GM18858 (cell line): ENCODE results near the gene OR2T35.

Experiments used
- ATAC-seq: cut with Tn5 transposase; IDR thresholded peaks from one replicate; pipeline ENCODE4 v1.9.1; 2021; ENCODE audit not compliant: unreplicated experiment

Gene OR2T35

GRCh38 chr1:248627971-248628844 lies 16.9 kb downstream of the OR2T35 start:
- ATAC-seq = peak; percentile 94

DNA sequence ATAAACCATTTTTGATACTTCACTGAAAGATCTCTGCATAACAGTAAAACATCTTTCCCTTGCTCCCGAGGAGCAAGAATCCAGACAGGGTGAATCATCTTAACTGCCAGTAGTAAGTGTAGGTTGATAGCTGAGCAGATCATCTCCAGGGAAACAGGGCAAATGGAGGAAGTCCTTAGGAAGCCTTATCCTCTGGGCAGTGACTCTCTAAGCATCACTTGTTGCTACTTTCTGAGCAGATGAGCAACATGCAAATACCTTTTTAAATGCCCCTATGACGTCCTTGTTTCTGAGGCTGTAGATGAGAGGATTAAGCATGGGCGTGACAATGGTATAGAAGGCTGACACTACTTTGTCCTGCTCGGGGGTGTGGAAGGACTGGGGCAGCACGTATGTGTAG lies 19.1 kb downstream of the OR2T35 start:
- no peak for ATAC-seq

GRCh38 chr1:248625166-248625565 lies 19.9 kb downstream of the OR2T35 start:
- ATAC-seq = no peak

- peak; percentile 96 for ATAC-seq
Observed at GRCh38 chr1:248622570-248623001, 22.5 kb downstream of the OR2T35 start.

DNA sequence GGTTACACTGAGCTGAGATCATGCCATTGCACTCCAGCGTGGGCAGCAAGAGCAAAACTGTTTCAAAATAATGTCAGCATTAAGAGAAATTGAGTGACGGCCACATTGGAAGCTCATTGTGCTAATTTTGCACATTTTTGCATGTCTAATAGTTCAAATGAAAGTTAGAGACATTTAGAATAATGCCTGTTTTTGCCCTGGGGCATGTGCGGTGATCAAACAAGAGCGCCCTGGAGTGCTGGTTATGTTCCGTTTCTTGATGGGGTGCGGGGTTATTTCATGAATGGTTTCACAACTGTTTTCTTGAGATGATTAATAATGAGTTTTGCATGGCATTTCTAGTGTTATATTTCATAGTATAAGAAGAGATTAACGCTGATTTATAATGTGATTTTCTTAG lies 23.3 kb downstream of the OR2T35 start:
- no peak for ATAC-seq

- ATAC-seq = no peak
Observed at GRCh38 chr1:248618878-248619277, 26.2 kb downstream of the OR2T35 start.

DNA sequence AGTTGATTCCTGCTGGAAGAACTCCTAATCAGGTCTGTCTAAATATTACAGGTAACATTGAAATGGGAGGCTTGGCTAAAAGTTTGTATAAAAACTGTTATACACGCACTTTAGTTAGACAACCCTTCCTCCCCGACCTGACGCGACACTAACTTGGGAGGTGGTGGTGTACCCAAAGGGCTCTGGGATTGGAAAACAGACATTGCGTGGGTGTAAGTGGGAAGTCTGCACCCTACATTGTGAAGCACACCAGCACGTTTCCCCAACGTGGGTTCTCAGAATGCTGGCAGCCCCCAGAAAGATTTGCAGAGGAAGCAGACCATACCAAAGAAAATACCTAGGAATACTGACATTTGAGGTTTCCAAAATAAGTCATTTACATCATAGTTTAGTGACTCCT lies 27.0 kb downstream of the OR2T35 start:
- no peak for ATAC-seq

GRCh38 chr1:248613742-248614141 lies 31.3 kb downstream of the OR2T35 start:
- peak; percentile 63 for ATAC-seq

DNA sequence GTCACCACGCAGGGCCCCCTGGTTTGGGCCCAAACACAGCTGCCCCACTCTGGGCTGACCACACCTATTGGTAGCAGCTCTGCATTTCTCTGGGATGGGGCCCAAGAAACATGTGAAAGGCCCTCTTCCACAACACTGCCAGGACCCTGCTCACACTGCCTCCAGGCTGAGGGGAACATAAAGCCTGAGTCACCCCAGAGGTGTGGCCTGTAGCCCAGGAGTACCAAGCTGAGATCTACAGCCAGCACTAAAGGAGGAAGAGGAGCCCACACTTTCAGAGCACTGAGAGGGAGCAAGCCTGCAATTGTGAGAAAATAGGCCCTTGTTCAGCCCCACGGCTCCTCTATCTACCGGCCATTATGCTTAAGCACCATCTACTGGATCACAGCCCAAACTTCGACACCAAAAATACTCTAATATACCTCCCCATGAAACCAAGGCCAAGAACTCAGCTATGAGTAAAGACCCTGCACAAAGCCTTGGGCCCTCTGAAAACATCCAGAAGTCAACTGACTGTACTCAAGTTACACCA lies 33.1 kb downstream of the OR2T35 start:
- no peak for ATAC-seq

DNA sequence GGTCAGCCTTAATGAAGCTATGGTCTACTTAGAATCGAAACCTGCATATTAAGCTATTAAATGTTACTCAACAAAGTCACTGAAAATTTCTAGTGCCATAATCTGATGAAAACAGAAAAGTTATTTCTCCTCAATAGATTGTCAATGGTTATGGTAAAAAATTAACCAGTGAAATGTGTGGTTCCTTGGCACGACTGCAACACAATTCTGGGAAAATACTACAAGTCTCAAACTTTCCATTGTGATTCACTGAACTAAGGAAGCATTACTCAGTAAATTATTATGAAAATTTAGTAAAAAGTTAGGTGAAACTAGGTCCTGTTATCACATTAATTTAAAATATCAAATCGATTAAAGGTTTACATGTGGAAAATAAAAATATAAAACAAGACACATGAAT lies 34.8 kb downstream of the OR2T35 start:
- ATAC-seq = no peak

GRCh38 chr1:248599396-248599795 lies 45.7 kb downstream of the OR2T35 start:
- ATAC-seq = no peak

DNA sequence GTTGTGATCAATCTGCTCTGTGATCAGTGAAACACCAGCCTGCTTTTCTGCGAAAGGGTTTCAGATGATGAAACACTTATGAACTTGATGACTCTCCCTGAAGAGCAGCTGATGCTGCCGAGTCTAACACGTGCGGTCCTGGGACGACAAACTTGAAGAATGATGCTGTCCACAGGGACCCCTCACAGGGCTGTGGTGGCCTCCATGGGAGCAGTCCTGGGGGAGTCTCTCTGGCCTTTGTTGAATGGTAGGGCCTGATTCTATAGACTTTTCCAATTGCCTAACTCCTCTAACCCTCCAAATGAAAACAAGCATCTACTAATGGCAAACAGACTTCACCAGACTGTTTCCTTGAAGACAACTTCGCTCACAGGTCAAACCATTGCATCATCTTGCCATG lies 47.5 kb downstream of the OR2T35 start, which contains the start of gene OR2T10:
OR2T10 (minus strand) TSS at position 112 of the 400 bp plus-strand sequence. CDS start 3,932 bp downstream, outside the sequence.
- no peak for ATAC-seq

DNA sequence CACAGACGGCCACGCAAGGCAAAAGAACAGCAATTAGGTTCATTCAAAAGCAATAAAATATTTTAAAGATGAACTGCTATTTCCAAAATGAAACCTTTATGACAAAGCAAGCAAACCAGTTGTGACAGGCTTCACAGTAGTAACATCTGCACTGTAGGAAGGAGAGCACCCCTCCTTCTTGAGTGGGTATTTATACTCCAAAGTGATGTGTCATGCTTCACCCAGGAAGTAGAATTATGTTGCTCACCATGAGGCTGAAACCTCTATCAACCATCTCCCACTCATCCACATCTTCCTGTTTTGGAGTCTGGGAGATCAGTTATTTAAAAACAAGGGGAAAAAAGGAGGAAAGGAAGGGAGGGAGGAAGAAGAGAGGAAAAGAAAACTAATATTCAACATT lies 48.5 kb downstream of the OR2T35 start:
- no peak for ATAC-seq

- ATAC-seq = no peak
Observed at GRCh38 chr1:248593226-248593625, 51.9 kb downstream of the OR2T35 start.

DNA sequence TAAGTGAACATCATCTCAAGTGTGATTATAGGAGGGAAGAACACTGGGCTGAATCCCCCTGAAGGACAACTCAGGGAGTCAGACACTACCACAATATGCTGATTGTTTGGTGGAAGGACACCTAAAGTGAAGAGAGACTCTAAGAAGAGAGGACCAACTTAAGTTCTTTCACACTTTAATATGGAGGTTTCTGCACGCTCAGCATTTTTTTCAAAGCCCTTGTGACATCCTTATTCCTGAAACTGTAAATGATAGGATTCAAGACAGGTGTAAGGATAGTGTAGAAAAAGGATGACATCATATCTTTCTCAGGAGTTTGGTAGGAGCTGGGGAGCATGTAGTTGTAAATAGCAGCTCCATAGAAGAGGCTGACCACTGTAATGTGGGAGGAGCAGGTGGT lies 52.4 kb downstream of the OR2T35 start:
- ATAC-seq = no peak

- ATAC-seq = no peak
Observed at GRCh38 chr1:248590055-248590454, 55.0 kb downstream of the OR2T35 start.

- ATAC-seq = no peak
Observed at GRCh38 chr1:248589334-248589733, 55.7 kb downstream of the OR2T35 start.
